Ovary (tissue), 9 donors: Measurements from ENCODE around the gene SDR42E2. TPM values are rescaled to one million over a fixed set of nuclear protein-coding genes. Genes with fewer than 3 reads are reported as not detected.

Experiments
- DNase-seq, 5 donors: peaks; one replicate each; pipeline ENCODE4 v3.0.0-alpha.2; 2019 to 2020
- H3K27ac ChIP-seq, 2 donors: fragments of 200-600 bp; one replicate each; pipeline versions ENCODE4 v1.5.1 to v1.8.0; 2019 to 2022
- H3K27me3 ChIP-seq: fragments of 200-600 bp; one replicate; pipeline ENCODE4 v1.8.0; 2022
- H3K36me3 ChIP-seq: fragments of 200-600 bp; sonication (generic); one replicate; pipeline ENCODE4 v1.5.1; 2019
- H3K4me1 ChIP-seq: one replicate; pipeline ENCODE4 v1.8.1; 2013; ENCODE audit warnings: mild to moderate bottlenecking, moderate library complexity; ENCODE audit not compliant: insufficient read depth
- H3K4me3 ChIP-seq: fragments of 200-600 bp; sonication (generic); one replicate; pipeline ENCODE4 v1.5.1; 2017
- H3K9me3 ChIP-seq, 2 donors: fragments of 200-600 bp in 1 of 2; sonication (generic) in 1 of 2; one replicate each; pipeline versions ENCODE4 v1.5.1 to v1.8.1; 2013 to 2019; ENCODE audit warnings: mild to moderate bottlenecking in 1 of 2, moderate library complexity in 1 of 2
- CTCF ChIP-seq, 3 donors: fragments of 450-650 bp in 2 of 3; fragments of 200-600 bp in 1 of 3; IDR thresholded peaks; one replicate each; pipeline versions ENCODE4 v1.5.1 to v1.8.0; 2016 to 2022; ENCODE audit warnings: antibody characterized with exemption in 3 of 3, mild to moderate bottlenecking in 1 of 3
- EP300 ChIP-seq: sonication (generic); formaldehyde crosslinking; IDR thresholded peaks from one replicate; pipeline ENCODE4 v1.6.1; 2017; ENCODE audit warnings: antibody characterized with exemption
- POLR2A ChIP-seq: fragments of 450-650 bp; IDR thresholded peaks from one replicate; pipeline ENCODE4 v1.6.1; 2017; ENCODE audit warnings: antibody characterized with exemption, mild to moderate bottlenecking, moderate library complexity
- WGBS, 3 donors: extraction: QIAGEN DNeasy Blood & Tissue Kit in 1 of 3; methylation state at CpG; one replicate each; pipeline versions ENCODE4 v1.1.5 to v1.1.7; 2013 to 2017; 5-methylcytosine and 5-hydroxymethylcytosine counted together
- intact Hi-C, 4 donors: fragments of 100-400 bp; cut with DNase I; formaldehyde crosslinking; loops; one replicate each; pipeline versions ENCODE4 v1.11.0 to v1.15.1; 2022 to 2023
- polyA plus RNA-seq, 2 donors: library from polyadenylated mRNA; stranded (reverse); fragments of 200-250 nt in 1 of 2; fragments of 350-450 nt in 1 of 2; fragmentation: Illumina TruSeq in 1 of 2; extraction: RNeasy Lipid Tissue Mini Kit (QIAGEN cat#74804) in 1 of 2; gene quantifications; one replicate each; pipeline ENCODE4 v1.2.3, GENCODE V29; 2013 to 2014
- total RNA-seq, 7 donors: library from RNA; depleted of rRNA in 2 of 7; stranded (reverse); fragments of >200 nt in 2 of 7; fragmentation: NEBNext Ultra II Directional in 3 of 7; extraction: Animal tissue kit (Norgen Biotek cat#: 25700) in 3 of 7; gene quantifications; one replicate each; pipeline versions ENCODE4 v1.1.0 to v1.2.4, GENCODE V29; 2016 to 2023
- donor health status: DM: no; HTN: no; CAD: no; lungs with moderate emphysema.
- donor health status: DM: no; HTN: no; CAD: no.
- donor health status: Bipolar disorder and iron deficiency.
- donor health status: DM: yes; HTN: yes; CAD: no.
- donor health status: DM: no; HTN: no; CAD: no.
- donor health status: DM: yes; HTN: yes; CAD: no.

SDR42E2 gene
- total and polyA plus RNA-seq, 9 donors = 0.05 to 1.1 (median 0.24) TPM; not detected in 3

- intact Hi-C loops = no loop called here
- Histone ChIP-seq H3K27ac (no peak overlapping the region), H3K36me3 (no peaks in the 10 kb centered on the region)
Measured at GRCh38 chr16:22232277-22233036, 70.2 kb downstream of the SDR42E2 start.

GRCh38 chr16:22233037-22233372 is 70.7 kb downstream of the SDR42E2 start:
- Histone ChIP-seq H3K4me1 (no peaks in the 10 kb centered on the region), H3K9me3 (no peaks in the 10 kb centered on the region), H3K27me3 (no peaks in the 10 kb centered on the region), H3K27ac (no peak overlapping the region), H3K36me3 (no peaks in the 10 kb centered on the region), H3K4me3 (no peak overlapping the region)
- no peak for DNase-seq
- 82 to 88% (median 84%) methylated on average over 6 of the region's 6 CpGs for WGBS, 3 donors
- intact Hi-C loops = no loop called here
- TF ChIP-seq POLR2A (no peak), CTCF (IDR thresholded peaks at IDR 0.05) (no peak), EP300 (no peak)

More at GRCh38 chr16:22232277-22233036, 70.2 kb downstream of the SDR42E2 start:
- no peaks in the 10 kb centered on the region for H3K4me1 ChIP-seq
- WGBS, 3 donors = 88 to 89% (median 88%) methylated on average over 14 of the region's 14 CpGs
- DNase-seq = no peak
- H3K4me3 ChIP-seq = no peak overlapping the region
- no peaks in the 10 kb centered on the region for H3K27me3 ChIP-seq
- no peak for TF ChIP-seq CTCF (IDR thresholded peaks at IDR 0.05)
- TF ChIP-seq EP300 = no peak
- no peak for TF ChIP-seq POLR2A
- H3K9me3 ChIP-seq = no peaks in the 10 kb centered on the region

GRCh38 chr16:22235839-22236745 is 73.8 kb downstream of the SDR42E2 start:
- TF ChIP-seq EP300 (no peak), CTCF (IDR thresholded peaks at IDR 0.05) (no peak), POLR2A (no peak)
- H3K4me1 ChIP-seq = no peaks in the 10 kb centered on the region
- H3K4me3 ChIP-seq = no peak overlapping the region
- peak in 1 of 5 donors; percentile 55 for DNase-seq
- no peak overlapping the region for H3K27ac ChIP-seq
- H3K36me3 ChIP-seq = no peaks in the 10 kb centered on the region
- intact Hi-C loops = no loop called here
- no peaks in the 10 kb centered on the region for H3K27me3 ChIP-seq
- no peaks in the 10 kb centered on the region for H3K9me3 ChIP-seq
- 55 to 65% (median 57%) methylated on average over 9 of the region's 9 CpGs for WGBS, 3 donors

- Histone ChIP-seq H3K4me1 (no peaks in the 10 kb centered on the region), H3K36me3 (no peaks in the 10 kb centered on the region), H3K27me3 (no peaks in the 10 kb centered on the region), H3K4me3 (no peak overlapping the region), H3K9me3 (no peaks in the 10 kb centered on the region), H3K27ac (no peak overlapping the region)
- 87 to 91% (median 88%) methylated on average over 14 of the region's 14 CpGs for WGBS, 3 donors
- no peak for TF ChIP-seq EP300
- no peak for TF ChIP-seq POLR2A
- intact Hi-C loops = no loop called here
- DNase-seq = no peak
Measured at GRCh38 chr16:22239131-22239805, 77.0 kb downstream of the SDR42E2 start.
